ENCODE results near the gene IRF3.

DNA sequence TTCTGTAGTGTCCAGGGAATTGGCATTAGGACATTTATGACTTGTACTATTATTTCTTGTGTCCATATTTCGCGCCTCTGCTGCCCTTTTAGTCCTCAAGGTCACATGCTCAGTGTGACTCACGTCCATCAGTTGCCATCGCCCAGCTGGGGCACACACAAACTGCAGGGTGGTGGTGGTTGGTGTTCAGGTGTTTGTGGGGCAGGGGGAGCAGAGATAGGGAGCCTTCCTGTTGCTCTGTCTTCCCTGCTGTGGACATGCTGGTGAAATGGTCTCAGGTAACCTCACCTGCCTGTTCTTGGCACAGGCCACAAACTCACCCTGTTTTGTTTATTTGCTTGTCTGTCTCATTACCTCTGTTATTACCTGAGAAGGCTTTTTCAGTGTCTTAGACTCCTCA lies 52.3 kb downstream of the IRF3 start:
- TF ChIP-seq POLR2A (IDR thresholded peaks at IDR 0.05): no peak
- TF ChIP-seq, protein P1, sequence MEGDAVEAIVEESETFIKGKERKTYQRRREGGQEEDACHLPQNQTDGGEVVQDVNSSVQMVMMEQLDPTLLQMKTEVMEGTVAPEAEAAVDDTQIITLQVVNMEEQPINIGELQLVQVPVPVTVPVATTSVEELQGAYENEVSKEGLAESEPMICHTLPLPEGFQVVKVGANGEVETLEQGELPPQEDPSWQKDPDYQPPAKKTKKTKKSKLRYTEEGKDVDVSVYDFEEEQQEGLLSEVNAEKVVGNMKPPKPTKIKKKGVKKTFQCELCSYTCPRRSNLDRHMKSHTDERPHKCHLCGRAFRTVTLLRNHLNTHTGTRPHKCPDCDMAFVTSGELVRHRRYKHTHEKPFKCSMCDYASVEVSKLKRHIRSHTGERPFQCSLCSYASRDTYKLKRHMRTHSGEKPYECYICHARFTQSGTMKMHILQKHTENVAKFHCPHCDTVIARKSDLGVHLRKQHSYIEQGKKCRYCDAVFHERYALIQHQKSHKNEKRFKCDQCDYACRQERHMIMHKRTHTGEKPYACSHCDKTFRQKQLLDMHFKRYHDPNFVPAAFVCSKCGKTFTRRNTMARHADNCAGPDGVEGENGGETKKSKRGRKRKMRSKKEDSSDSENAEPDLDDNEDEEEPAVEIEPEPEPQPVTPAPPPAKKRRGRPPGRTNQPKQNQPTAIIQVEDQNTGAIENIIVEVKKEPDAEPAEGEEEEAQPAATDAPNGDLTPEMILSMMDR (IDR thresholded peaks at IDR 0.05): no peak
